GM18909 (cell line): ENCODE measurements around the gene LRRC36.

Experiments used
- ATAC-seq: cut with Tn5 transposase; IDR thresholded peaks from one replicate; pipeline ENCODE4 v1.9.1; 2021; ENCODE audit warnings: mild to moderate bottlenecking; ENCODE audit not compliant: unreplicated experiment, poor library complexity

Gene LRRC36

GRCh38 chr16:67326472-67327309 is at the start of gene LRRC36, which contains the start of gene KCTD19:
LRRC36 (plus strand) TSS chr16:67326815; CDS start chr16:67326863, 48 bp downstream.
KCTD19 (minus strand) TSS chr16:67326741; CDS start chr16:67326707, 34 bp downstream.
- ATAC-seq = no peak

- no peak for ATAC-seq
Measured at GRCh38 chr16:67277294-67277998, 49.2 kb upstream of the LRRC36 start.

GRCh38 chr16:67277999-67278772 is 48.4 kb upstream of the LRRC36 start:
- no peak for ATAC-seq

- ATAC-seq = peak; percentile 43
Measured at GRCh38 chr16:67278773-67279295, 47.8 kb upstream of the LRRC36 start.

GRCh38 chr16:67279296-67280089 is 47.1 kb upstream of the LRRC36 start, which contains the start of gene PLEKHG4:
PLEKHG4 (plus strand) TSS chr16:67279532; CDS start chr16:67280045, 513 bp downstream.
- peak; percentile 80 for ATAC-seq

- ATAC-seq = no peak
Measured at GRCh38 chr16:67280090-67281015, 46.3 kb upstream of the LRRC36 start.

GRCh38 chr16:67281536-67282446 is 44.8 kb upstream of the LRRC36 start:
- no peak for ATAC-seq

GRCh38 chr16:67282447-67282805 is 44.2 kb upstream of the LRRC36 start:
- ATAC-seq = no peak

- ATAC-seq = no peak
Measured at GRCh38 chr16:67283039-67283825, 43.4 kb upstream of the LRRC36 start.

- ATAC-seq = no peak
Measured at GRCh38 chr16:67283826-67284555, 42.6 kb upstream of the LRRC36 start.

GRCh38 chr16:67284699-67285646 is 41.6 kb upstream of the LRRC36 start:
- no peak for ATAC-seq

GRCh38 chr16:67286441-67287235 is 40.0 kb upstream of the LRRC36 start:
- ATAC-seq = no peak

GRCh38 chr16:67287960-67288359 is 38.7 kb upstream of the LRRC36 start:
- ATAC-seq = no peak

GRCh38 chr16:67291461-67291860 is 35.2 kb upstream of the LRRC36 start:
- ATAC-seq = no peak
